ENCODE data around the gene GOLGA8A.
"Not testable (repeated sequence)": the region's sequence is repeated elsewhere in the genome, so short reads cannot be mapped to it uniquely, and the experiment has no call there.

Gene GOLGA8A

DNA sequence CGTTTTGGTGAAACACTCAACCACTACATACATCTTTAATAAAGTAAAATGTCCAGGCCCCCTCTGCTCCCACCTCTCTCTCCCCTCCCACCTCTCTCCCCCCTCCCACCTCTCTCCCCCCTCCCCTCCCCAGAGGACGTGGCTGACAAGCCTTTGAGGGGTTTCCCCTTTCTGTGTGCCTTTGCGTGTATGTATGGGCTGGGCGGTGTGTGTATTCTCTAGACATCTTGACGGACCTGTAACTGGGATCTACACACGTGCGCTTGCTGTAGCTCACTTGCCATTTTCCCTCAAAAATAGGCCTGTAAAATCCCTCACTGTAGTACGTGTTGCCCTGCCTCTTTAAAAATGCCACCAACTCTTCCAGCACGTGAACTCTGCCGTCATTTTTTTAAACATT, 28.6 kb downstream of the GOLGA8A start:
- DNase-seq: not testable (repeated sequence)

DNA sequence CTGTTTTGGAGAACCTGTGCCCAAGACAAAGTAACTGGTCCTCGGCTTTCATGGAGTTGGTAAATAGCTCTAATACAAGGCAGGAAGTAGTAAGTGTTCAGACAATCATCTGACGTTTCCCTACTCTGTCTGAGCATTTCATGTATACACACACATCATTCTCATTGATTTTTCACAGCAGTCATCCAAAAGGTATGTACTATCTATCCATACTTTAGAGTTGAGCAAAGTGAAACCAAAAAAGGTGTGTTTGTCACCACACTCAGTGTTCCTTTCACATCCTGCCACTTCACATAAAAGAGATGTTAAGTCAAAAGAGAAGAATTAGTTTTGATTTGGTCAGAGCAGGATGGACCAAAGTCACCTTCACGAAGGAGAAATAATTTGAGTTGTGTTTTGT, 33.7 kb downstream of the GOLGA8A start:
- DNase-seq: not testable (repeated sequence)

DNA sequence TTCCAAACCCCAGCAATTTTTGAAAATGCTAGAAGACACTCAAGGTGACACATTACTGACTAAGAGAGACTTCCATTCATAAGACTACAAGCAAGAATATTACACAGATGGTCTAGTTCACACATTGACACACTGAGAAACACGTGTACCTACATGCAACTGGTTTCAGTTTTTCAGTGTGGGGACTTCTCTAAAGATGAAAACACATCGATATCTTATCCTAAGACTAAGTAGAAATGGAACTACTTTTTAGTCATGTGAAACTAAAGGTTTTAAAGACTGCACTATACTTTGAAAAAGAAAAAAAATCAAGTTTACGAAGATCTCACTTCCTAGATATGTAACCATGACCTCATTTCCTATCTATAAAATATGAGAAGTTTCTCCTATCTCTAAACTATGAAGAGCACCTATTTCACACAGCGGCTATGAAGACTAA, 34.4 kb downstream of the GOLGA8A start:
- not testable (repeated sequence) for DNase-seq

DNA sequence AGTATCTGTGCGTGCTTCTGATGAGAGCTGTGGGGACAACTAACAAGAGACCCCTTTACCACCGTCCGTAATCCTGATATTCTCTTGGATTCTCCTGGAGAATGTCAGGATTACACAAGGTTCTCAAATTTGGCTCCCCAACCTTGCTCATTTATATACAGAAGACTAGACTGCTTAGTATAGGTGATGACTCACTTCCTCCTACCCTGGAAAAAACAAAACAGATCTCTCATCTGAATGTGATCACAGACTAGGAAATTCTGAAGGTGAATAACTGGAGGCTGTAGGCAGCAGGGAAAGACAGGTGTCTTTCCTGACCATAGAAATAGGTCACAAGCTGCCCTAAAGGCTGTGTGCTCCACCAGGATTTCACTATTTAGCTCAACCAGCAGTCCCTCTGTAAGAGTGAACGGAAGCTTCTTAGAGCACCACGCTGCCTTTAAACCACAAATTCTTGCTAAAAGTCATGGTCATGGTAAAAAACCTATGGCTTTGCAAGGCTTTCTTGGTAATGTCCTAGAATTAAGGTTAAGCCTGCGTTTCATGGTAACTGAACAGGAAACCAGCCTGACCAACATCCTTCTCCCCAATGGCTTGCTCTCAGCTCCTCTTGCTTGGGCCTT, 39.9 kb downstream of the GOLGA8A start:
- DNase-seq: not testable (repeated sequence)

DNA sequence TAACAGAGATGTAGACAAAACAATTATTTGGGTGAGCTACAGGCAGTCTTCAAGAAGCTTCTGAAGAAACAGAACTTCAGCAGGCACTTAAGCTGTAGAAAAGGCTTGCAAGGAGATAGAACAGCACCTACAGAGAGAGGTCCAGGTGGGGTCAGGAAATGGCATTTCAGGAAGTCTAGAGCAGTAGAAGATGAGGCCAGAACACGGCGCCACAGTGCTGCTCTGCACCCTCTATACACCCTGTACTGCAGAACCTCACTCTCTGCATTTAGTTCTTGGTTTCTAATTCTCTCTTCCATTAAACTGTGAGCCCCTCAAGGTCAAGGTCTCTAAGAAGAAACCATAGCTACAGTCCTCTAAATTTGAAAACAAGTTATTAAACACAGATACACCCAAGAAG, 44.6 kb downstream of the GOLGA8A start:
- not testable (repeated sequence) for DNase-seq

DNA sequence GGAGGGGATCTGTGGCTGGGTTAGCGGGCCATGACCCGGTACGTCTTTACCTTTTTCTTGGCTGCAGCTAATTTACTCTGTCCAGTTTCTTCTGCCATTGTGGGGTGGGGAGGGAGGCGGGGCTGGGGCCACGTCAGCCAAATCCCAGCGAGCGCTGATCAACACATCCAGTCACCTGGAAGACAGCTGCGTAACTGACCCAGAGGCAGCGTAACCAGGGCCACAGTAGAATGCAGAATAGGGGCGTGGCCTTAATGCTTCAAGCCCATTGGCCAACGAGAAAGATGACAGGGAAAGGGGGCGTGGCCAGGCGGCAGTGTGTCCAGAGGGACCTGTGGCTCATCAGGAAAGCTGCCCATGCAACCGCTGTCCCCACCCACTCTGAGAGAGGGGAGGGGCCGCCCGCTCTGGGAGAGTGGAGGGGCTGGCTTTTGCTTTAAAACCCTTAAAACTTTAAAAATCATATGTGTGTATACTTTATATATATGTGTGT, 48.0 kb downstream of the GOLGA8A start:
- not testable (repeated sequence) for DNase-seq

Data from NCI-H69 (cell line).